ENCODE measurements around the gene ARFIP1. TPM values are rescaled to one million over a fixed set of nuclear protein-coding genes. Genes with fewer than 3 reads are reported as not detected.

The ARFIP1 gene
- total and polyA plus RNA-seq, 7 experiments from 2014 or later, result 5.1 to 20.2 (median 15.1) TPM

GRCh38 chr4:152810715-152811287 is 31.0 kb downstream of the ARFIP1 start:
- ATAC-seq, result no peak
- CTCF ChIA-PET, result interaction anchor here (0.6 kb wide), 1 partner anchor 31 kb away, joined by 3 read pairs; no protein-coding TSS in a partner anchor
- Histone ChIP-seq H3K36me3 (ENCODE audit: control insufficient read depth in 2 of 3, insufficient read depth in 3 of 3, low read length in 3 of 3) (peaks cover 0 to 5% (median 0%) of the 10 kb centered on the region in 3 experiments), H3K4me1 (ENCODE audit: control insufficient read depth in 2 of 2, insufficient read depth in 2 of 2, low read length in 2 of 2) (no peaks in the 10 kb centered on the region), H3K27ac (ENCODE audit: low read depth, low read length) (no peak overlapping the region), H3K9me3 (ENCODE audit: control insufficient read depth in 2 of 3, low read length in 3 of 3) (peaks cover 0 to 18% (median 11%) of the 10 kb centered on the region in 3 experiments), H3K27me3 (ENCODE audit: control insufficient read depth in 2 of 2, insufficient read depth in 2 of 2, low read length in 2 of 2) (no peaks in the 10 kb centered on the region), H3K4me3 (ENCODE audit: low read length) (no peak overlapping the region)
- Mint-ChIP-seq H3K9me3 (peaks cover 16 to 51% (median 30%) of the 10 kb centered on the region in 11 donors), H3K4me1 (peaks cover 4 to 22% (median 10%) of the 10 kb centered on the region in 7 donors), H3K4me3 (no peak overlapping the region), H3K27me3 (no peaks in the 10 kb centered on the region), H3K27ac (no peak overlapping the region), H3K36me3 (peaks cover 30 to 83% (median 69%) of the 10 kb centered on the region in 5 donors)
- intact Hi-C loops (cut with micrococcal nuclease), result no loop called here
- POLR2A ChIA-PET, result interaction anchor here (0.8 kb wide), 1 partner anchor 32 kb away, joined by 4 read pairs; no protein-coding TSS in a partner anchor
- DNase-seq, result no peak

- Mint-ChIP-seq H3K4me3 (peak overlapping the region in 1 of 10 donors; percentile 4), H3K27me3 (no peaks in the 10 kb centered on the region), H3K36me3 (peaks cover 48 to 83% (median 76%) of the 10 kb centered on the region in 5 donors), H3K4me1 (peaks cover 13 to 25% (median 20%) of the 10 kb centered on the region in 7 donors), H3K9me3 (peaks cover 22 to 75% (median 42%) of the 10 kb centered on the region in 11 donors), H3K27ac (peak overlapping the region in 1 of 9 donors; percentile 26)
- CTCF ChIA-PET, result no interaction called here
- Histone ChIP-seq H3K9me3 (ENCODE audit: control insufficient read depth in 2 of 3, low read length in 3 of 3) (peaks cover 0 to 30% (median 17%) of the 10 kb centered on the region in 3 experiments), H3K36me3 (ENCODE audit: control insufficient read depth in 2 of 3, insufficient read depth in 3 of 3, low read length in 3 of 3) (peaks cover 0 to 5% (median 0%) of the 10 kb centered on the region in 3 experiments), H3K4me1 (ENCODE audit: control insufficient read depth in 2 of 2, insufficient read depth in 2 of 2, low read length in 2 of 2) (peaks cover 0 to 7% of the 10 kb centered on the region in 2 donors), H3K27me3 (ENCODE audit: control insufficient read depth in 2 of 2, insufficient read depth in 2 of 2, low read length in 2 of 2) (no peaks in the 10 kb centered on the region), H3K27ac (ENCODE audit: low read depth, low read length) (no peak overlapping the region), H3K4me3 (ENCODE audit: low read length) (no peak overlapping the region)
- intact Hi-C loops (cut with micrococcal nuclease), result no loop called here
- ATAC-seq, result no peak
- POLR2A ChIA-PET, result interaction anchor here (0.6 kb wide), 1 partner anchor 20 kb away, joined by 3 read pairs; no protein-coding TSS in a partner anchor
- DNase-seq, result no peak
Observed at GRCh38 chr4:152815078-152815477, 35.3 kb downstream of the ARFIP1 start.

GRCh38 chr4:152817331-152817730 is 37.6 kb downstream of the ARFIP1 start:
- intact Hi-C loops (cut with micrococcal nuclease), result no loop called here
- peaks cover 22 to 77% (median 37%) of the 10 kb centered on the region in 11 donors for H3K9me3 Mint-ChIP-seq
- peaks cover 0 to 5% (median 0%) of the 10 kb centered on the region in 3 experiments for H3K36me3 ChIP-seq (ENCODE audit: control insufficient read depth in 2 of 3, insufficient read depth in 3 of 3, low read length in 3 of 3)
- no peaks in the 10 kb centered on the region for H3K27me3 ChIP-seq (ENCODE audit: control insufficient read depth in 2 of 2, insufficient read depth in 2 of 2, low read length in 2 of 2)
- ChIA-PET CTCF (interaction anchor here (0.6 kb wide), 1 partner anchor 15 kb away, joined by 4 read pairs; no protein-coding TSS in a partner anchor), POLR2A (no interaction called here)
- H3K36me3 Mint-ChIP-seq, result peaks cover 43 to 69% (median 66%) of the 10 kb centered on the region in 5 donors
- H3K4me1 Mint-ChIP-seq, result peaks cover 13 to 25% (median 21%) of the 10 kb centered on the region in 7 donors
- peak overlapping the region in 6 of 10 donors; percentile 2 to 44 (median 12) for H3K4me3 Mint-ChIP-seq
- peak overlapping the region in 5 of 9 donors; percentile 4 to 75 (median 22) for H3K27ac Mint-ChIP-seq
- DNase-seq, result no peak
- peaks cover 0 to 30% (median 17%) of the 10 kb centered on the region in 3 experiments for H3K9me3 ChIP-seq (ENCODE audit: control insufficient read depth in 2 of 3, low read length in 3 of 3)
- peaks cover 0 to 7% of the 10 kb centered on the region in 2 donors for H3K4me1 ChIP-seq (ENCODE audit: control insufficient read depth in 2 of 2, insufficient read depth in 2 of 2, low read length in 2 of 2)
- H3K27me3 Mint-ChIP-seq, result no peaks in the 10 kb centered on the region
- ATAC-seq, result no peak
- H3K27ac ChIP-seq (ENCODE audit: low read depth, low read length), result no peak overlapping the region
- no peak overlapping the region for H3K4me3 ChIP-seq (ENCODE audit: low read length)

GRCh38 chr4:152819026-152819645 is 39.4 kb downstream of the ARFIP1 start:
- ChIA-PET POLR2A (no interaction called here), CTCF (no interaction called here)
- Histone ChIP-seq H3K27ac (ENCODE audit: low read depth, low read length) (no peak overlapping the region), H3K36me3 (ENCODE audit: control insufficient read depth in 2 of 3, insufficient read depth in 3 of 3, low read length in 3 of 3) (peaks cover 0 to 5% (median 0%) of the 10 kb centered on the region in 3 experiments), H3K9me3 (ENCODE audit: control insufficient read depth in 2 of 3, low read length in 3 of 3) (peaks cover 0 to 26% (median 12%) of the 10 kb centered on the region in 3 experiments), H3K27me3 (ENCODE audit: control insufficient read depth in 2 of 2, insufficient read depth in 2 of 2, low read length in 2 of 2) (no peaks in the 10 kb centered on the region), H3K4me1 (ENCODE audit: control insufficient read depth in 2 of 2, insufficient read depth in 2 of 2, low read length in 2 of 2) (peaks cover 0 to 7% of the 10 kb centered on the region in 2 donors), H3K4me3 (ENCODE audit: low read length) (no peak overlapping the region)
- ATAC-seq (no peak), DNase-seq (no peak)
- intact Hi-C loops (cut with micrococcal nuclease), result no loop called here
- H3K4me1 Mint-ChIP-seq, result peaks cover 13 to 29% (median 18%) of the 10 kb centered on the region in 7 donors
- H3K36me3 Mint-ChIP-seq, result peaks cover 31 to 60% (median 49%) of the 10 kb centered on the region in 5 donors
- H3K4me3 Mint-ChIP-seq, result no peak overlapping the region
- H3K9me3 Mint-ChIP-seq, result peaks cover 14 to 68% (median 30%) of the 10 kb centered on the region in 11 donors
- H3K27ac Mint-ChIP-seq, result peak overlapping the region in 1 of 9 donors; percentile 28
- H3K27me3 Mint-ChIP-seq, result no peaks in the 10 kb centered on the region

- intact Hi-C loops (cut with micrococcal nuclease), result no loop called here
- Histone ChIP-seq H3K4me1 (ENCODE audit: control insufficient read depth in 2 of 2, insufficient read depth in 2 of 2, low read length in 2 of 2) (peaks cover 0 to 7% of the 10 kb centered on the region in 2 donors), H3K4me3 (ENCODE audit: low read length) (no peak overlapping the region), H3K36me3 (ENCODE audit: control insufficient read depth in 2 of 3, insufficient read depth in 3 of 3, low read length in 3 of 3) (no peaks in the 10 kb centered on the region), H3K27ac (ENCODE audit: low read depth, low read length) (no peak overlapping the region), H3K27me3 (ENCODE audit: control insufficient read depth in 2 of 2, insufficient read depth in 2 of 2, low read length in 2 of 2) (no peaks in the 10 kb centered on the region), H3K9me3 (ENCODE audit: control insufficient read depth in 2 of 3, low read length in 3 of 3) (peaks cover 0 to 16% (median 6%) of the 10 kb centered on the region in 3 experiments)
- Mint-ChIP-seq H3K4me1 (peaks cover 13 to 27% (median 18%) of the 10 kb centered on the region in 7 donors), H3K4me3 (peak overlapping the region in 1 of 10 donors; percentile 26), H3K27me3 (no peaks in the 10 kb centered on the region), H3K9me3 (peaks cover 10 to 68% (median 29%) of the 10 kb centered on the region in 11 donors), H3K27ac (no peak overlapping the region), H3K36me3 (peaks cover 24 to 52% (median 40%) of the 10 kb centered on the region in 5 donors)
- POLR2A ChIA-PET, result no interaction called here
- ATAC-seq (no peak), DNase-seq (no peak)
- CTCF ChIA-PET, result no interaction called here
Observed at GRCh38 chr4:152820073-152820472, 40.3 kb downstream of the ARFIP1 start.

GRCh38 chr4:152822323-152822722 is 42.6 kb downstream of the ARFIP1 start:
- POLR2A ChIA-PET, result no interaction called here
- Mint-ChIP-seq H3K27ac (no peak overlapping the region), H3K4me1 (peaks cover 5 to 15% (median 6%) of the 10 kb centered on the region in 7 donors), H3K27me3 (no peaks in the 10 kb centered on the region), H3K4me3 (no peak overlapping the region), H3K9me3 (peaks cover 5 to 68% (median 14%) of the 10 kb centered on the region in 11 donors), H3K36me3 (peaks cover 7 to 41% (median 32%) of the 10 kb centered on the region in 5 donors)
- CTCF ChIA-PET, result interaction anchor here (0.7 kb wide), 1 partner anchor 1239 kb away, joined by 3 read pairs; no protein-coding TSS in a partner anchor
- H3K36me3 ChIP-seq (ENCODE audit: control insufficient read depth in 2 of 3, insufficient read depth in 3 of 3, low read length in 3 of 3), result no peaks in the 10 kb centered on the region
- DNase-seq, result no peak
- ATAC-seq, result no peak
- no peak overlapping the region for H3K27ac ChIP-seq (ENCODE audit: low read depth, low read length)
- H3K4me3 ChIP-seq (ENCODE audit: low read length), result no peak overlapping the region
- no peaks in the 10 kb centered on the region for H3K27me3 ChIP-seq (ENCODE audit: control insufficient read depth in 2 of 2, insufficient read depth in 2 of 2, low read length in 2 of 2)
- intact Hi-C loops (cut with micrococcal nuclease), result no loop called here
- H3K4me1 ChIP-seq (ENCODE audit: control insufficient read depth in 2 of 2, insufficient read depth in 2 of 2, low read length in 2 of 2), result peaks cover 0 to 6% of the 10 kb centered on the region in 2 donors
- H3K9me3 ChIP-seq (ENCODE audit: control insufficient read depth in 2 of 3, low read length in 3 of 3), result no peaks in the 10 kb centered on the region
